Measurements from ENCODE around the gene DNAI1. TPM values are rescaled to one million over a fixed set of nuclear protein-coding genes. Genes with fewer than 3 reads are reported as not detected.
A peak's percentile ranks its signal among the peaks of the same experiment; 100 is the strongest.

The DNAI1 gene
- polyA plus RNA-seq, 10 donors: 0.23 to 0.30 TPM; not detected in 8

DNA sequence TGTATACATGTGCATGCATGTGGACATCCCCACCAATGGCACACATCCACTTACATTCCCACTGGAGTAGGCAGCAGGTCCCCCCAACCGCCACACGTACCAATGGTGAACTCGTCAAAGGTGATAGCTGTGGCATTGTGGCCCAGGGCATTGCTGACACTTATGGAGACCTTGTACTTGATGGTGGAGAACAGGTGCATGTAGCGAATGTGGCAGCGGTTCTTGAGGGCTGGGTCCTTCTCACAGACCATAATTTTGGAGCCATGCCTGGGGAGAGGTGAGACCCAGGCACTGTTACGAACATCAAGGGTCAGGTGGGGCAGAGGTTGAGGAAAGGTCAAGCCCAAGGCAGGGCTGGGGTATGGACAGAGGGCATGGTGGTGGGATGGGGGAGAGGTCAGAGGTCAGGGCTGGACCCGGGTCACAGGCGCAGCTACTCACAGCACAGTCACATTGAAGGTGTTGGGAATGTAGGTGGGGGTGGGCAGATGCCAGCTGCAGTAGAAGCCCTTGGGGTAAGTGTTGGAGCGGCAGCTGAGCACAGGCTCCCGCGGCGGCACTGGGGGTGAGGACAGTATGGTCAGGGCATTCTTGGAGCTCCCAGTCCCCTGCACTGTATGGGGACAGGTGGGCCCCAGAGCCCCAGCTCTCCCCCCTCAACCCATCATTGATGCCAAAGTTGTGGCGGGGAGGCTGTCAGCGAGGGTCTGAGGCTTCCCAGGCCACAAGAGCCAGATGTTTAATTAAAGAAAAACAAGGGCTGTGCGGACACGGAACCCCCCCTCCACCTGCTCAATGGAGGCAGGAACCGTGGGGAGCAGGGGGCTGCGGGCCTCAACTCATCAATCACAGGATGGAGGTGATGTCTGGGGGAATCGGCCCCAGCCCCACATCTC is 99.1 kb downstream of the DNAI1 start:
- peak in 1 of 3 donors; percentile 23 for DNase-seq

DNA sequence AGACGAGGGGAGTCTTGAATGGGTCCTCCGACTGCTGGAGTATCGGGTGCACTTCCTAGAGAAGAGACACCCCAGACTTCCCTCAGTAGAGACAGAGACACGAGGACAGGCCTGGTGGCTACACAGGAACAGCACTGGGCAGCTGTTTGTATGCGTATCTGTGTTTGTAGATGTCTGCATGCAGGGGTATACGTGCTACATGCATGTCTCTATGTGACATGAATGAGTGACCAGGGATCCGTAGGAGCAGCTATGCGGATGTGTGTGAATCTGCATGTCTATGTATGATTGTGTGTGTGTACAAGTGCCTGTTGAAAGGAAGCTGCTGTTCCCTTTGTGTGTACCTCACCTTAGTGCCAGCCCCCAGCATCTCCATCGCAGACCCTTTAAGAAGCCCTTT is 99.8 kb downstream of the DNAI1 start:
- DNase-seq: peak in 1 of 3 donors; percentile 54

DNA sequence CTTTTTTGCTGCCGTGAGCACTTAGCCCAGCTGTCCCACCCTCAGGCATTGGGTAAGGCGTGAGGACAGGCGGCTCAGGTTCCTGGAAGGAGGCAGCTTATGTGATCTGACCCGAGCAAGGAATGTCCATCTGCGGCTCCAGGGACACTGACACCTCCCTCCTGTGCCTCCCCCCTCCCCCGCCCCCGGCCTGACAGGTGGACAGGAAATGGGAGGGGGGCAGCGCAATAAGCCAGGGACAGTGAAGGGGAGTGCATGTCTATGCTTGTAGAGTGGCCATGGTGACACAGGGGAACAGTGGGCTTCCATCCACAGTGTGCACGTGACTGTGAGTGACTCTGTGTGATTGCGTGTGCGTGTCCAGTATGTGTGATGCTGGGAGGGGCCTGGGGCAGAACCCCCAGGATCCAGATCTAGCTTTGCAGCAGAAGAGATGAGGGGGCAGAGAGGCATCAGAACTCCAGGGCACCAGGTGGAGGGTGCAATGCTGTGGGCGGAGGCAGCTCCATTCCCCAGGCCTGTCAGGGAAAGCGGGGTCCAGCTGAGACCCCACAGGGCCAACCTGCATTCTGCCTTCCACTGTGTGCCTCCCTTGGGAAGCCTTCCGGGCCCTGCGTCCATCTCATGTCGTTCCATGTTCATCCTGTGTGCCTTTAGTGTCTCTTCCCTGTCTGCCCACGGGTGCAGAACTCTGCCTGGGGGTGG is 100.5 kb downstream of the DNAI1 start:
- peak in 2 of 3 donors; percentile 64 to 84 for DNase-seq

DNA sequence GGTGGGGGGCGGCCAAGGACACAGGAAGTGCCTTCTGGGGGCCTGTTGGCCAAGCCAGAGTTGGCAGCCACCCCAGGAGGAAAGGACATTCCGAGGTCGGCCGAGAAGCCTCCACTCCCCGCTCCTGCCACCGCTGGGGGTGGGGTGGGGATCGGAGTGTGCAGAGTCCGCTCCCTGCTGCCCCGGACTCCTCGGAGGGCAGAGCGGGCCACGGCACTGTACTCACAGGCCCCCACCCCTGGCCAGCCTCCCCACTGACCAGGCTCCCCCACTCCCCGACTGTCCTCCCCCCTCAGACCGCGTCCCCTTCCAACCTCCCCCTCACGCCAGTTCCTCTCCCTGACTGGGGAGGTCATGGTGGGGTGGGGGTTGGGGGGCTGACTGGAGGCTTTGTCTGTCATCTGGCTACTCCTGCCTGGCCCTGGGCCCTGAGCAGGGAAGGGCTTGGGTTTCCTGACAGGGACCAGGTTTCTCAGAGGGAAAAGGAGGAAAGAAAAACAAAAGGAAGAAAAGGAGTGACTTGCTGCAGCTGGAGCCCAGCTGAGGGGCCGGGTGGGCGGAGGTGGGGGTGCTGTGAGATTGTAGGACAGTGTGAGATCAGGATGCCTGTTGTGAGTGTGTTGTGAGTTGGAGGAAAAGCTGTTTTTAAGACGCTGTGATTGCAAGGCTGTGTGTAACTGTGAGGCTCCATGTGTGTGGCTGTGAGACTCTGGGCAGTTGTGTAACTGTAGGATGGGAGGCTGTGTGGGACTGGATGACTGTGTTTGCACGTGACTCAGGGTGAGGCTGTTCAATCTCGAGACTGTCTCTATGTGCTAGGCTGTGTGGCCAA is 101.2 kb downstream of the DNAI1 start:
- DNase-seq: peak in 2 of 3 donors; percentile 58 to 86

DNA sequence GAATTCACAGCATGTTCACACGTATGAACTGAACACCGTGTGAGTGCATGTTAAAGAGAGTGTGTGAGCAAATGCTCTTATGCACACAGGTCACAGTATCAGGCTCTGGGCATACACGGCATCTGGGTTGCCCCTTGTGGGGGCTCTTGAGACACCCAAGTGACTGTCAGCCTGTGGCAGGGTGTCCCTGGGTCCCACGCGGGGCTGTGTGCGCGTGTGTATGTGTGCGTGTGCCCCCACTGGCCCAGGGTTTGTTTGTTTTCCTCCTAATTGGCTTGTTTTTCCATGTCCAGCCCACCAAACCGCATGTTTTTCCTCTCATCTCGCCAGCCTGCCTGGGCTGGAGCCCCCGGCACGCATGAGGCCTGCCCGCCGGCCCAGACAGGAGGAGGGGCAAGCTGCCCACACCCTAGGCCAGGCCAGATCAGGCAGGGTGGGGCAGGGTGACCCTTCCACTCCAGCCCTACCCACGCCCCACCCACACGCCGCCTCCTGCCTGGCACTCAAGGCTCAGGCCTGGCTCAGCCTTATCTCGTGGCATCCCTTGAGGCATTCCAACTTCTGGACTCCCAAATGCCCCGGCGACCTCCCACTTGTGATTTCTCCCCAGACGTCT is 102.1 kb downstream of the DNAI1 start:
- no peak for DNase-seq

DNA sequence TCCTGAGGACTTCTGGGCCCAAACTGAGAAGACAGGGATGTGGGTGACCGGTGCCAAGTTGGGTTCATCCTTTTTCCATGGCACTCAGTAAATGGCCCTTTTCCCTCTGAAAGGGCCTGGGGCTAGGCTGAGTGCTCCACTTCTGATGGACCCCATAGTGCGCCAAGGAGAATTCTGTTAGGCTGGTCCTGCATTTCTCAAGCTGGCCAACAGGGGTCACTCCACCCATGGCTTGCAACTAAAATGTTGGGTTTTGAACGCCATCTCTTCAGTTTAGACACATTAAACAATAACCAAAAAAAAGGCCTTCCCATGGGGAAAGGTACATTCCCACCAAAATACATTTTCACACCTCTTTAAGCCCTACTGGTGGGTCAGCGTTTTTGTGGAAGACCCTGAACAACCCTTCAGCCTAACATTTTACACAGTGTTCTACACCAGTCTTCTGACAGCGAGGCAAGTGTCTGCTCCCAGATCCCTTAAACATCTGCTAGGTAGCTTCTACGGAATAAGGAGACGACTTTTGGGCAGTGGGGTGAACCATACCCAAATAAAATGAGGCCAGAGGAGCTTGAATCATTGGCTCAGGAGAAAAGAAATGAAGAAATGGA is 103.6 kb downstream of the DNAI1 start:
- no peak for DNase-seq

DNA sequence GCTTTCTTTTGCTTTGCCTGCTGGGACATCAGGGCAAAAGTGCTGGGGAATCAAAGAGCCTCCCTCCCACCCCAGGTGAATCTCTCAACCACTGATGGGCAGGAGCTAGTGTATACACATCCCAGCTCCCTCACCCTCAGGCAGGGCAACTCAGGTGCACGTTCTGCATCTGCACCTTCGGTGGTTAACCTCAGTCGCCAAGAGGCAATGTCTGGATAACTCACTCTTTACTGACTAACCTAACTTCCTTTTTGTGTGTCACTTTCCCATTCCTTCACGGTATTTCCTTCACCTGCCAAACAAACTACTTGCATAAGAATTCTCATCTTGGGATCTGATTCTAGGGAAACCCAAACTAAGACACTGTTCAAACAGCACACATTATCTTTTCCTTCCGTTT is 104.7 kb downstream of the DNAI1 start:
- DNase-seq: no peak

DNA sequence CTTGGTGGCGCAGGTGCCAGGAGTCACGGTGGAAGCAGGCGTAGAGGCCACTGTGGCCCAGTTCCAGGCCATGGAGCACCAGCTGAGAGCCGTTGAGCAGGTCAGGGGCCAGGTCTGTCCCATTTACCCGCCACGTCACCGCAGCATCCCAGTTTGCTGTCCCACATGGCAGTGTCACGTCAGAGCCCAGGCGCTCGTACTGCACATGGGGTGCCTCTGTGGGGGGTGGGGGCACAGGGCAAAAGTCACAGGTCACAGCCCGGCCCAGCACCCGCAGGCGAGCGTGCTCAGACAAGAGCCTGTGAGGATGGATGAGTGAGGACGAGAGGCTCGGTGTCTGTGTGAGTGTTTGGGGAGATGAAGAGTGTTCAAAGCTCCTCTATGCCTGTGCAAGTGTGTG is 106.0 kb downstream of the DNAI1 start:
- DNase-seq: no peak

DNA sequence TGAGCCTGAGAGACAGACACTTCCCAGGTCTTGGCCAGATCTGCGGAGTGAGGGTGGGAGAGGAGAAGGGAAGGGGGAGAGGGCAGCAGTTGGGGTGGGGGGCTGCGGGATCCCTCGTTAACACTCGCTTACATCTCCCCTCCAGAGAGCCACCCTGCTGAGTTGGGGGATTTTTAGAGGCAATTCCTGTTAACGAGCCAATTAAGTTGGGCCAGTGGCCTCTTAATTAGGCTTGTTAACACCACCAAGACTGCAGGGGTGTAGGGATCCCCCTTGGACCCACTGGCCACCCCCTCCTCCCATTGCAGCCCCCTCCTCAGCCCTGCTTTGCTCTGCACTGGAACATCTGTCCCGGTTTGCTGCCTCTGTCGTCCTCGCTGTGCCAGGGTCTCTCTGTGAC is 107.3 kb downstream of the DNAI1 start:
- no peak for DNase-seq

DNA sequence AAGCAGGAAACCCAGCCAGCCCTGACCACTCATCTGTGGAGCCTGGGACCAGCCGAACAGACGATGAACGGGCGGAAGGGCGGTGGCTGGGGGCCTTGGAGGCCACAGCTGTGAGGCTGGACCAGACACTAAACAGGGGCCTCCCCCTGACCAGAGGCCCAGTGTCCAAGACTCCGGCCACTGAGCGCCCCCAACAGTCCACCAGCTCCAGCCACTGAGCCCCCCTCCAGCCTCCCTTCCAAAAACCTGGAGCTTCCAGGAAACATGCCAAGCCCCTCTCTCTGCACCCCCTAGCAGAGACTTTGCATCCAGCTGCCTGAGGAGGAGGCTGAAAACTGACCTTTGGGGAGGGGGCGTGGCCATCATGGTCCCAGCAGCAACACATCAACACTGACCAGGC is 107.7 kb downstream of the DNAI1 start:
- DNase-seq: peak in 2 of 3 donors; percentile 59 to 89

DNA sequence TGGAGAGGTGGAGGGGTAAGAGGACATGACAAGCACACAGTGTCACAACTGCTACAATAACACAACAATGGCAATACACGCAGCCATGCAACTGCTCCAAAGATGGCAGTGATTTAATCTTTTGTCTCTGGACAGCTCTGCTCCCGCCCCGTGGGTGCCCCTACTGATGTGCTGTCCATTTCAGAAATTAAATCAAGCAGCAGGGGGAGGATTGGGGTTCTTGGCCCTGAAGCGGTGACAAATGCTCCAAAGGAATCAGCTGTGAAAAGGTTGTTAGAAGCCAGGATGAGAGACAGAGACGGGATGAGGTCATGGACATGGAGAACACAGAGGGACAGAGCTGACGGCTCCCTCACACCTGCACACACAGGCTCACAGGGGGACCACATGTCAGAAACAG is 108.4 kb downstream of the DNAI1 start:
- peak in 1 of 3 donors; percentile 59 for DNase-seq

DNA sequence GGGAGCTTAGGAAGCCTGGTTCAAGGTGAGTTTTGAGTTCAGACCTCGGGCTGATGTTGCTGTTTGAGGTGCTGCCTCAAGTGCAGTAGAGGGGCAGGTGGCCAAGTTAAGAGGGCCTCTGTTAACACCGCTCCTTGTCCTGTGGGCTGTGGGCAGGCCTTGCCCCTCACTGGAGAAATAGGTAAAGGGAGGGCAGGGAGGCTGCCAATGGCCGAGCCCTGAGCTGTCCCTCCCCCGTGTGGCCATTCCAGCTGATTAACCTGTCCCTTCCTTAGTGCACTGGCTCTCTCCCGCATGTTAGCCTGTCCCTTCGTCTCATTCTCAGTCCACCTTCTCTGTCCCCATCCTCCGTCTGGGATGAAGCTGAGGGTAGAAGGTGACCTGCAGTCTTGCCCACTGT is 109.5 kb downstream of the DNAI1 start:
- no peak for DNase-seq

DNA sequence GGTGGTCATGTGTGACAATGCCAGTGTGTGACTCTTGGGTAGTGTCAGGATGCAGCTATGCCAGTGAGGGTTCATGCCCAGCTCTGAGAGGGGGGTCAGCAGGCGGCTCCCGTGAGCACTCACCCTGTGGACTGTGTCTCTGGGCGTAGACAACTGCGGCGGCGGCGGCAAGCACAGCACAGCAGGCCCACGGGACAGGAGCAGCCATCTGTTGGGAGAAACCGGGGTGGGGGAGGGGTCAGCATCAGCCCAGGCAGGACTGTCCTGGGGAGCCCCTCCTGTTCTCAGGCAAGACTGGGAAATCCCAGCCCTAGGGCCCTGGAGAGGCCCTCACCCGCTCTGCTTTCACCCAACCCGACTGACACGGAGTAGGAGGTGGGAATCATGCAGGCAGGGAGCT is 110.2 kb downstream of the DNAI1 start:
- no peak for DNase-seq

DNA sequence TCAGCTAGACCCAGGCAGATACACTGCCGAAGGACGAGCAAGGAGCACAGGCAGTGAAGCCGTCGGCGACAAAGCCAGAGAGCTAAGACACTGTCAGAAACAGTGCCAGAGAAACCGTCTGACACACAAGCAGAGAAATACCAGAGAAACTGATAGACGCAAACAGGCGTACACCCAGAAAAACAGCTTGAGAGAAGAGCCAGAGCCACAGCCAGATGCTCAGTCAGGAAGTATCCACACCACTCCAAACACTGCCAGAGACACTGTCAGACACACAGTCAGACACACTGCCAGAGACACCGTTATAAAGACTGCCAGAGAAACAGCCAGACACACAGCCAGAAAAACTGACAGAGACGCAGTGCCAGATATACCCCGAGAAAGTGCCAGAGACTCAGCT is 111.8 kb downstream of the DNAI1 start:
- peak in 1 of 3 donors; percentile 86 for DNase-seq

Other genes with a start within 250 kb of the DNAI1 start
- gene KIF24, start 129.5 kb upstream of the DNAI1 start, polyA plus RNA-seq (ENCODE audit: insufficient read length in 10 of 10): 10 to 100 TPM in 8 of 10 donors, 1 to 10 TPM in 2; 5.4 to 25.0 (median 14.8) TPM
- gene NUDT2, start 129.2 kb upstream of the DNAI1 start, polyA plus RNA-seq (ENCODE audit: insufficient read length in 10 of 10): 10 to 100 TPM; 18.4 to 31.3 (median 26.0) TPM
- 10 to 100 TPM; 11.3 to 18.9 (median 16.8) TPM for gene MYORG, start 81.9 kb upstream of the DNAI1 start, polyA plus RNA-seq (ENCODE audit: insufficient read length in 10 of 10)
- 10 to 100 TPM in 8 of 10 donors, 1 to 10 TPM in 2; 9.8 to 15.0 (median 11.8) TPM for gene FAM219A, start 235 bp upstream of the DNAI1 start, polyA plus RNA-seq (ENCODE audit: insufficient read length in 10 of 10)
- 1 to 10 TPM; 2.5 to 5.2 (median 3.4) TPM for gene ENHO, start 64.2 kb downstream of the DNAI1 start, polyA plus RNA-seq (ENCODE audit: insufficient read length in 10 of 10)
- 10 to 100 TPM; 24.5 to 98.6 (median 54.8) TPM for gene CNTFR, start 130.9 kb downstream of the DNAI1 start, polyA plus RNA-seq (ENCODE audit: insufficient read length in 10 of 10)
- gene RPP25L, start 153.3 kb downstream of the DNAI1 start, polyA plus RNA-seq (ENCODE audit: insufficient read length in 10 of 10): 10 to 100 TPM; 15.3 to 22.3 (median 18.5) TPM
- 10 to 100 TPM; 53.7 to 75.6 (median 66.5) TPM for gene DCTN3, start 161.7 kb downstream of the DNAI1 start, polyA plus RNA-seq (ENCODE audit: insufficient read length in 10 of 10)
- gene ARID3C, start 170.3 kb downstream of the DNAI1 start, polyA plus RNA-seq (ENCODE audit: insufficient read length in 10 of 10): under 1 TPM in 5 of 10 donors, not detected in 5; 0.11 to 0.24 (median 0.18) TPM
- 10 to 100 TPM; 35.5 to 60.7 (median 47.0) TPM for gene SIGMAR1, start 179.0 kb downstream of the DNAI1 start, polyA plus RNA-seq (ENCODE audit: insufficient read length in 10 of 10)
- 10 to 100 TPM; 28.2 to 48.1 (median 33.9) TPM for gene GALT, start 187.9 kb downstream of the DNAI1 start, polyA plus RNA-seq (ENCODE audit: insufficient read length in 10 of 10)
- gene IL11RA, start 193.4 kb downstream of the DNAI1 start, polyA plus RNA-seq (ENCODE audit: insufficient read length in 10 of 10): 100 to 1,000 TPM in 8 of 10 donors, 10 to 100 TPM in 2; 92.2 to 164 (median 110) TPM
- gene CCL27, start 203.9 kb downstream of the DNAI1 start, polyA plus RNA-seq (ENCODE audit: insufficient read length in 10 of 10): under 1 TPM in 9 of 10 donors, not detected in 1; 0.47 to 0.95 (median 0.78) TPM
- gene CCL19, start 232.5 kb downstream of the DNAI1 start, polyA plus RNA-seq (ENCODE audit: insufficient read length in 10 of 10): 10 to 100 TPM in 1 of 10 donors, 1 to 10 TPM in 3, not detected in 6; 1.5 to 12.3 (median 6.0) TPM